ENCODE measurements around the gene FBXL16. TPM values are rescaled to one million over a fixed set of nuclear protein-coding genes. Genes with fewer than 3 reads are reported as not detected.

FBXL16 gene
- polyA plus RNA-seq, 1 donor (not counting 4 experiments of a cell fraction or from before 2014, with no cell fraction given), result 0.81 TPM

DNA sequence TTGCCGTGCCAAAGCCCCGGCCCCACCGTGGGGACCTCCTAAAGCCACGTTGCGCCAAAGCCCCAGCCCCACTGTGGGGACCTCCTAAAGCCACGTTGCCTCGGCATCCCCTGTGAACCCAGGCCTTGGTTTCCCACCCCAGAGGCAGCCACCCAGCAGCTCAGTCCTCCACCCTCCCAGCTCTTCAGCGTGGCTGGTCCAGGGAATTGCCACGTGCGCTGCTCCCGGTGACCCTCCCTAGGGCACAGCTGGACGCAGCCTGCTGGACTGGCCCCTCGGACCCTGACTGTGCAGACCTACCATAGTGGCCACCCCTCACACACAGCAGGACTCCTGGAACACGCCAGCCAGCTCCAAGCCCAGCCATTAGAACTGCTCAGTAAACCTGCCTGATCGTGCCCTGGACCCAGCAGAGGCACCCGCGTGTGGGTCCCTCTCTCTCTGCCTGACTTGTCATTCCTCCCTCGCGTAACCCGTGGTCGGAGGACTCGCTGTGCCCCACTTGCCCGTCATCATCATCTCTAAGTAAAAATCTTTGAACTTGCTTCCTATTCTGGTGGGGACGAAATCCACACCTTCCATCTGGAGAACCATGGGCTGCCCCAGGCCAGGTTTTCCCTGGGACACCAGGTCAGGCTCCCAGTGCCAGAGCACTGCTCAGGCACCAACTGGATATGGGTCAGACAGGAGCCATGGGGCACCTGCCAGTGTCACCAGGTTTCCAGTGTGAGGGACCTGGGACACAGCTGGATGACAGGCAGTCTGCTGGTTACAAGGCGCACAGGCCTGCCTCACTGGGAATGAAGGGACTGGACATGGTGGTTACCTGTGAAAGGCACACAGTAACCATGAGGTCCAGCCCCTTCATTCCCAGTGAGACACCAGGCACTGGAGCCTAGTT lies 29.6 kb upstream of the FBXL16 start:
- Histone ChIP-seq H3K27me3 (ENCODE audit: control insufficient read depth, extremely low read depth, insufficient read depth, low read length) (no peaks in the 10 kb centered on the region), H3K27ac (ENCODE audit: control insufficient read depth, insufficient read depth, low read length) (no peak overlapping the region), H4K20me1 (ENCODE audit: control insufficient read depth, extremely low read depth, insufficient read depth, low read length) (no peaks in the 10 kb centered on the region), H3K9ac (ENCODE audit: control insufficient read depth, extremely low read depth, insufficient read depth, low read length) (no peak overlapping the region), H3K79me2 (ENCODE audit: control insufficient read depth, insufficient read depth, low read length) (peaks cover 9% of the 10 kb centered on the region), H3K4me2 (ENCODE audit: control insufficient read depth, extremely low read depth, insufficient read depth, low read depth, low read length) (no peak overlapping the region), H3K4me1 (ENCODE audit: control insufficient read depth, extremely low read depth, insufficient read depth, low read length) (peaks cover 13% of the 10 kb centered on the region), H2AFZ (ENCODE audit: control insufficient read depth, low read length) (no peak overlapping the region), H3K9me1 (ENCODE audit: control insufficient read depth, extremely low read depth, insufficient read depth, low read length) (no peaks in the 10 kb centered on the region), H3K9me3 (ENCODE audit: control insufficient read depth, low read depth, low read length) (no peaks in the 10 kb centered on the region), H3K36me3 (ENCODE audit: control insufficient read depth in 2 of 2, extremely low read depth in 1 of 2, insufficient read depth in 2 of 2, low read length in 2 of 2) (peaks cover 25 to 30% of the 10 kb centered on the region in 2 experiments), H3K4me3 (ENCODE audit: control insufficient read depth in 2 of 3, extremely low read depth in 1 of 3, insufficient read depth in 2 of 3, low read depth in 1 of 3, low read length in 3 of 3) (no peak overlapping the region)
- dilution Hi-C loops (cut with MboI; ENCODE audit: extremely low pct_ligation_motif_present, low sequenced_read_pairs), result no loop called here
- DNase-seq (ENCODE audit: low read depth, low spot score), result no peak
- FAIRE-seq, result no peak
- TF ChIP-seq EZH2 (IDR thresholded peaks at IDR 0.05; ENCODE audit: low read length), result no peak
- TF ChIP-seq, protein P1, sequence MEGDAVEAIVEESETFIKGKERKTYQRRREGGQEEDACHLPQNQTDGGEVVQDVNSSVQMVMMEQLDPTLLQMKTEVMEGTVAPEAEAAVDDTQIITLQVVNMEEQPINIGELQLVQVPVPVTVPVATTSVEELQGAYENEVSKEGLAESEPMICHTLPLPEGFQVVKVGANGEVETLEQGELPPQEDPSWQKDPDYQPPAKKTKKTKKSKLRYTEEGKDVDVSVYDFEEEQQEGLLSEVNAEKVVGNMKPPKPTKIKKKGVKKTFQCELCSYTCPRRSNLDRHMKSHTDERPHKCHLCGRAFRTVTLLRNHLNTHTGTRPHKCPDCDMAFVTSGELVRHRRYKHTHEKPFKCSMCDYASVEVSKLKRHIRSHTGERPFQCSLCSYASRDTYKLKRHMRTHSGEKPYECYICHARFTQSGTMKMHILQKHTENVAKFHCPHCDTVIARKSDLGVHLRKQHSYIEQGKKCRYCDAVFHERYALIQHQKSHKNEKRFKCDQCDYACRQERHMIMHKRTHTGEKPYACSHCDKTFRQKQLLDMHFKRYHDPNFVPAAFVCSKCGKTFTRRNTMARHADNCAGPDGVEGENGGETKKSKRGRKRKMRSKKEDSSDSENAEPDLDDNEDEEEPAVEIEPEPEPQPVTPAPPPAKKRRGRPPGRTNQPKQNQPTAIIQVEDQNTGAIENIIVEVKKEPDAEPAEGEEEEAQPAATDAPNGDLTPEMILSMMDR (optimal IDR thresholded peaks at IDR 0.05 in 1 of 3, IDR thresholded peaks at IDR 0.05 in 1 of 3, conservative IDR thresholded peaks at IDR 0.05 in 1 of 3; ENCODE audit: extremely low read depth in 1 of 3, insufficient read depth in 2 of 3, low read length in 3 of 3), result no peak

DNA sequence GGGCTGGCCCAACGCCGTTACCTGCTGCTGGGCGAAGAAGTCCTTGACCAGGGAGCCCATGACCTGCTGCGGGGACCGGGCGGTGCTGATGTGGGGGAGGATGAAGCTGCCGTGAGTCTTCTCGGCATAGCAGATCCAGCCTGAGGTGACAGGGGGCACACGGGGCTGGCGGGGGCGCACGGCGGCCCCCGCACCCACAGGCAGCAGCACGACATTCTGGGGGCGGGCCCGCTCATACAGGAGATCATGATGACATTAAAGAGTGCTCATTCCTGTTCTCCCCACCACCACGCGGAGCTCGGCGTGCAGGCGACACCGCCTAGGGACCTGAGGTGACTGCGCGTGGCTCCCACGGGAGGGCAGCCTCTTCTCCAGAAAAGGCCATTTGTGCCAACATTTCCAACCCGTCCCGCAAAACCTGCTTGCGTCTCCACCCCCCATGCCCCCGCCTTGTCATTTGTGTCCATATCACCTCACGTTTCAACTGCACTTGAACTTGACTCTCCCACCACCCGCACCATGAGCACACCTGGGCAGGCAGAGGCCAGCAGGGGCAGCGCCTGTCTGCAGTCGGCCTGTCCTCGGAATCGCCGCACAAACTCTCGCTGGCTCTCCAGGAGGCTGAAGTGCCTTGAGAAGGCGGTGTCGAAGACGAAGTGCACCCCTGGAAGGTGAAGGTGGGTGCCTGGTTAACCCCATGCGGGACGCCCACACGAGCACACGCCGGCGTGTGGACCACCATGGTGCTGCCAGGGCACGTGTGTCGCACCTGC lies 28.8 kb upstream of the FBXL16 start:
- Histone ChIP-seq H3K27ac (ENCODE audit: control insufficient read depth, insufficient read depth, low read length) (no peak overlapping the region), H3K9ac (ENCODE audit: control insufficient read depth, extremely low read depth, insufficient read depth, low read length) (no peak overlapping the region), H3K36me3 (ENCODE audit: control insufficient read depth in 2 of 2, extremely low read depth in 1 of 2, insufficient read depth in 2 of 2, low read length in 2 of 2) (peaks cover 25 to 33% of the 10 kb centered on the region in 2 experiments), H2AFZ (ENCODE audit: control insufficient read depth, low read length) (no peak overlapping the region), H3K27me3 (ENCODE audit: control insufficient read depth, extremely low read depth, insufficient read depth, low read length) (no peaks in the 10 kb centered on the region), H3K4me1 (ENCODE audit: control insufficient read depth, extremely low read depth, insufficient read depth, low read length) (peaks cover 6% of the 10 kb centered on the region), H3K9me3 (ENCODE audit: control insufficient read depth, low read depth, low read length) (no peaks in the 10 kb centered on the region), H4K20me1 (ENCODE audit: control insufficient read depth, extremely low read depth, insufficient read depth, low read length) (no peaks in the 10 kb centered on the region), H3K4me2 (ENCODE audit: control insufficient read depth, extremely low read depth, insufficient read depth, low read depth, low read length) (no peak overlapping the region), H3K9me1 (ENCODE audit: control insufficient read depth, extremely low read depth, insufficient read depth, low read length) (no peaks in the 10 kb centered on the region), H3K4me3 (ENCODE audit: control insufficient read depth in 2 of 3, extremely low read depth in 1 of 3, insufficient read depth in 2 of 3, low read depth in 1 of 3, low read length in 3 of 3) (no peak overlapping the region), H3K79me2 (ENCODE audit: control insufficient read depth, insufficient read depth, low read length) (peaks cover under 1% of the 10 kb centered on the region)
- no peak for TF ChIP-seq EZH2 (IDR thresholded peaks at IDR 0.05; ENCODE audit: low read length)
- TF ChIP-seq, protein P1 (optimal IDR thresholded peaks at IDR 0.05 in 1 of 3, IDR thresholded peaks at IDR 0.05 in 1 of 3, conservative IDR thresholded peaks at IDR 0.05 in 1 of 3; ENCODE audit: extremely low read depth in 1 of 3, insufficient read depth in 2 of 3, low read length in 3 of 3), result no peak
- DNase-seq (ENCODE audit: low read depth, low spot score), result no peak
- dilution Hi-C loops (cut with MboI; ENCODE audit: extremely low pct_ligation_motif_present, low sequenced_read_pairs), result no loop called here
- no peak for FAIRE-seq

Measured in keratinocyte (primary cell).